ELF-1 (cell line): Measurements from ENCODE around the gene PRKCZ.

Source experiments
- DNase-seq: peaks from one replicate; pipeline ENCODE4 v3.0.0-alpha.2; 2016; ENCODE audit warnings: low read depth, low spot score

Gene PRKCZ

DNA sequence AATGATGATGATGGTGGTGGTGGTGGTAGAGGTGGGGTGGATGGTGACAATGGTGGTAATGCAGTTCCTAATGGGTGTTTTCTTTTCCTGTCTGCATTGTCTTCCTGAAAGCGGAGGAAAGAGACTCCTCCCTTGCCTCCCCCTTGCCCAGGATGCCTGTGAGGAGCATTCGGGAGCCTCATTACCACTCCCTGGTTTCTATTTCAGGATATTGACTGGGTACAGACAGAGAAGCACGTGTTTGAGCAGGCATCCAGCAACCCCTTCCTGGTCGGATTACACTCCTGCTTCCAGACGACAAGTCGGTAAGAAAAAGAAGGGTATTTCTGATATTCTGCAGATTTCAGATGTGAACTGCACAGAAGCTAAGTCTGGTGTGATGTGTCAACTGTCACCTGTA lies 105.6 kb downstream of the PRKCZ start:
- DNase-seq: no peak

DNA sequence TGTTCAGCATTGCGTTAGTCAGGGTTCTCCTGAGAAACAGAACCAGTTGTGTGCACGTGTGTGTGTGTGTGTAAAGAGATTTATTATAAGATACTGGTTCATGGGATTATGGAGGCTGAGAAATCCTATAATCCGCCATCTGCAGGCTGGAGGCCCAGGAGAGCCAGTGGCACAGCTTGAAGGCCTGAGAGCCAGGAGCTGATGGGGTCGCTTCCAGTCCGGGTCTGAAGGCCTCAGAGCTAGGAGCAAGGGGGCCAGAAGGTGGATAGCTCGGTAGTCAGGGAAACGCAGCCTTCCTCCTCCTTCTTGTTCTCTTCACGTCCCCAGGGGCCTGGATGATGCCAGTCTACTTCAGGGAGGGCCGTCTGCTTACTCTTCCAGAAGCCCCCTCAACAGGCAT lies 106.7 kb downstream of the PRKCZ start:
- no peak for DNase-seq

- no peak for DNase-seq
Measured at GRCh38 chr1:2157856-2158255, 107.6 kb downstream of the PRKCZ start.

GRCh38 chr1:2158272-2158671 lies 108.1 kb downstream of the PRKCZ start:
- DNase-seq: no peak

DNA sequence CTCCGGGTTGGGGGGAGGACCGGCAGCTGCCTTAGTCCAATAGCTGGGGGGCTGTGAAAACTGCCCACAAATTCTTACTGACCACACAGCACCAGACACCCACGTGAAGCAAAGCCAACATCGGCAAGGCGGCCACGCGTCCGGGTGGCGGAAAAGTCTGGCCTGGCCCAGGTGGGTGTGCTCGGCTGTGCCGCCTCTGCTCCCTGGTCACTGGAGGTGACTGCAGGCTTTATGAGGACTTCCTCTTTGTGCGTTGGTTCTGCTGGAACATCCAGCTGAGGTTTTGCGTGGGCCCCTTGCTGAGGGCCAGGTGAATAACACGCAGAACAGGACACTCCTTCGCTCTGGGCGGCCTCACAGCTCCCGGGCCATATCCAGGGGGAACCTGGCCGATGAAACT lies 108.9 kb downstream of the PRKCZ start:
- DNase-seq: no peak

GRCh38 chr1:2160451-2161300 lies 110.5 kb downstream of the PRKCZ start:
- no peak for DNase-seq

GRCh38 chr1:2163205-2163604 lies 113.0 kb downstream of the PRKCZ start:
- peak; percentile 36 for DNase-seq

DNA sequence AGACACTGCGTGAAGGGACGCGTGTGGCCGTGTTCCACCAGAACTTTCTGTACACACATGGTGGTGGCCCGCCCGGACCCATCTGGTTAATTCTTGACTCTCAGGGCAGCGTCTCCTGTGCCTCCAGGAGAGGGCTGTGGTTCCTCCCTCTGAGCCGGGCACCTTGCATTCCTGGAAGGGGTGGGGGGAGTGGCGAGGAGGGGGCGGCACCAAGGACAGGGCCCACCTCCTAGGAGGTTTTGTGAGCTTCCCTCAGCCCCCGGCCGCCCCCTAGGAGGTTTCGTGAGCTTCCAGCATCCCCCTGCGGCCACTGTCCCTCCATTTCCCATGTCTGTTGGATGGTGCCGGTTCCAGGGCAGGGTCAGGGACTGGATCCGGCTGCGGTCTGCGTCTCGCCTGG lies 115.4 kb downstream of the PRKCZ start:
- peak; percentile 81 for DNase-seq

- peak; percentile 87 for DNase-seq
Measured at GRCh38 chr1:2166254-2166653, 116.0 kb downstream of the PRKCZ start.

DNA sequence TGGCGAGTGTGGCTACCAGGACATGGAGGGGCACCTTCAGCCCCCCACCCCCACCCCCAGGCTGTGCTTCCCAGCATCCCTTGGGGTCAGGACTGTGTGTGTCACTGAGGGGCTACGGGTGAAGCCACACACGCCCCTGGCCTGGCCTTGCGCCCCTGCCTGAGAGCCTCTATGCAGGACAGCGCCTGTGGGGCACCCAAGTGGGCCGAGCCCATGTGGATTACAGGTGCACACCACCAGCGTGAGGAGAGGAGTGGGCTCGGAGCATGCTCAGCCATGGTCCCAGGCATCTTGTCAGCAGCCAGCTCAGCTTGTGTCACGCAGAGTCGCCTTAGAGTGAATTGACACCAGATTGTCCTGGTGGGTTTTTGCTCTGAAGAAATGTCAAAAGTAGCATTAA lies 116.5 kb downstream of the PRKCZ start:
- no peak for DNase-seq

DNA sequence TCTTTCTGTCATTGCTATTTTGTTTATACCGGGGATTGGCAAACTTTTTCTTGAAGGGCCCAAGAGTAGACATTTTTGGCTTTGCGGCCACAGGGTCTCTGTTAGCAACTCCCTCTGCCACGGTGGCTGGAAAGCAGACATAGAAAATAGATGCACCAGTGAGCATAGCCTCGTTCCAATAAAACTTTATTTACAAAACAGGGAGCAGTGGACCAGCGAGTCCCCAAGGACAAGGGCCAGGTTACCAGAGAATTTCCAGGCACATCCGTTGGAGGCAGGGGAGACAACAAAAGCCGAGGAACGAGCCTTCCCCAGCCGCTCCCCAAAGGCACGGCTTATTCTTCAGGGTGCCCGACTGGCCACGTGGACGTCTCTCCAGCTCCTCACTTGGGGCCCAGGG lies 117.9 kb downstream of the PRKCZ start:
- DNase-seq: no peak

- DNase-seq: no peak
Measured at GRCh38 chr1:2168535-2168934, 118.3 kb downstream of the PRKCZ start.

- no peak for DNase-seq
Measured at GRCh38 chr1:2169200-2169836, 119.1 kb downstream of the PRKCZ start.

- DNase-seq: no peak
Measured at GRCh38 chr1:2170211-2170610, 120.0 kb downstream of the PRKCZ start.

GRCh38 chr1:2172012-2172411 lies 121.8 kb downstream of the PRKCZ start:
- no peak for DNase-seq

- DNase-seq: no peak
Measured at GRCh38 chr1:2172551-2173146, 122.4 kb downstream of the PRKCZ start.

GRCh38 chr1:2173546-2174347 lies 123.5 kb downstream of the PRKCZ start:
- DNase-seq: no peak

DNA sequence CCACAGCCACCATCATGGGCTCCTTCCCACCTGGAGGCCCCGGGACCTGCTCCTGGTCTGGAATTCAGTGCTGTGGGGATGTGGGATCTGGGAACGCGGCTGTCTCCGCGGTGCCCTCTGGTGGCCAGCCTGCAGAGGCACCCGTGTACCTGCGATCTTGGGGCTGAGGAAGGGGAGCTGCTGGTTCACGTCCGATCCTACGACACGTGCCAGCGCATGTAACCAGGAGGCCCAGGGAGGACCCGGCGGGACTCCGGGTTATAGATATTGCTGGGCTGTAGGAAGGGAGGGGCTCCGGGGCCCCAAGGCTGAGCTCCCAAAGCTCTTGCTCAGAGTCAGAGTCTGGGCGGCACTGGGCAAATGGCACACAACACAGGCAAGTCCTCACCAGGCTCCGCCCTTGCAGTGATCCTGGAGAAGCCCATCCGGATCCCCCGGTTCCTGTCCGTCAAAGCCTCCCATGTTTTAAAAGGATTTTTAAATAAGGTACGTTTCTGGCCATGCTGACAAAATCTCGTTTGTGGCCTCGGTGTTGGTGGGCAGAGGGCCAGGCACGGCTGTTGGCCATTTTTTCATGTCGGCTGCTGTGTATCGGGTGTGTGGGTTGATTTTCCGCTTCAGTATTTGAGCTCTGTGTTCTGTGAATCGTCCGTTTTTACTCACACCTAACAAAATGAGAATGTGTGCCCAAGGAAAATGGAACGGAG lies 124.3 kb downstream of the PRKCZ start:
- DNase-seq: peak; percentile 91

GRCh38 chr1:2175055-2175414 lies 124.8 kb downstream of the PRKCZ start:
- DNase-seq: no peak

GRCh38 chr1:2175681-2176454 lies 125.7 kb downstream of the PRKCZ start:
- peak; percentile 44 for DNase-seq

DNA sequence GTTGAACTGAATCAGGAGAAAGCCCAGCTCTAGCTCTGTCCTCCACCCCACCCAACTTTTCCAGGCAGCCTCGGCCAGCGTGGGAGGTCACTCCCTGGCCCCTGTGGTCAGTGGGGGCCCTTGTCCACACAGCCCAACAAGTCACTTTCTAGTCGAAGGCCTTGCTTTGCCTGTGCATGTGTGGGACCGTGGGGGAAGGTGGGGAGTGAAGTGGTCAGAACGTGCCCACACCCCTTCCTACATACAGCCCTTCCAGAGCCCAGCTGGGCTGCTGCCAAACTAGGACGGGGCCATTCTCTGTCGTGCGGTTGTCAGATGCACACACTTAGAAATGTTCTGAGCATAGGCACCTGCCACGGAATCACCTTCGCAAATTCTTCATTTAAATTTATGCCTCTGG lies 126.4 kb downstream of the PRKCZ start:
- no peak for DNase-seq
